Stimulated activated naive B cell treated with anti-CD40 and anti-IgM and Interleukin-4, amounts not matched to agents 10 μg/mL and 1 μg/mL and 100 μg/mL, for 72 hours (primary cell): ENCODE data around the gene LPO.

Source experiments
- ATAC-seq, 2 donors: fragments of 150-1000 bp; cut with Tn5 transposase; replicated peaks; 2 replicates each; pipeline ENCODE4 v1.10.0; 2021; ENCODE audit warnings: moderate library complexity in 1 of 2
- DNase-seq: peaks from one replicate; pipeline ENCODE4 v3.0.0; 2021
- H3K27ac Mint-ChIP-seq: one replicate; pipeline ENCODE4 v1.8.0; 2022; ENCODE audit warnings: mild to moderate bottlenecking, mixed read lengths
- H3K27me3 Mint-ChIP-seq, 2 donors: one replicate each; pipeline ENCODE4 v1.8.0; 2022; ENCODE audit warnings: mixed read lengths in 2 of 2
- H3K36me3 Mint-ChIP-seq, 2 donors: one replicate each; pipeline ENCODE4 v1.8.0; 2022; ENCODE audit warnings: mixed read lengths in 2 of 2, mild to moderate bottlenecking in 1 of 2
- H3K4me1 Mint-ChIP-seq, 2 donors: one replicate each; pipeline ENCODE4 v1.8.0; 2022; ENCODE audit warnings: mixed read lengths in 2 of 2, mild to moderate bottlenecking in 1 of 2
- H3K4me3 Mint-ChIP-seq, 2 donors: one replicate each; pipeline ENCODE4 v1.8.0; 2022; ENCODE audit warnings: mild to moderate bottlenecking in 2 of 2, mixed read lengths in 2 of 2, moderate library complexity in 1 of 2
- H3K9me3 Mint-ChIP-seq, 2 donors: one replicate each; pipeline ENCODE4 v1.8.0; 2022; ENCODE audit warnings: mixed read lengths in 2 of 2, mild to moderate bottlenecking in 1 of 2

Gene LPO

DNA sequence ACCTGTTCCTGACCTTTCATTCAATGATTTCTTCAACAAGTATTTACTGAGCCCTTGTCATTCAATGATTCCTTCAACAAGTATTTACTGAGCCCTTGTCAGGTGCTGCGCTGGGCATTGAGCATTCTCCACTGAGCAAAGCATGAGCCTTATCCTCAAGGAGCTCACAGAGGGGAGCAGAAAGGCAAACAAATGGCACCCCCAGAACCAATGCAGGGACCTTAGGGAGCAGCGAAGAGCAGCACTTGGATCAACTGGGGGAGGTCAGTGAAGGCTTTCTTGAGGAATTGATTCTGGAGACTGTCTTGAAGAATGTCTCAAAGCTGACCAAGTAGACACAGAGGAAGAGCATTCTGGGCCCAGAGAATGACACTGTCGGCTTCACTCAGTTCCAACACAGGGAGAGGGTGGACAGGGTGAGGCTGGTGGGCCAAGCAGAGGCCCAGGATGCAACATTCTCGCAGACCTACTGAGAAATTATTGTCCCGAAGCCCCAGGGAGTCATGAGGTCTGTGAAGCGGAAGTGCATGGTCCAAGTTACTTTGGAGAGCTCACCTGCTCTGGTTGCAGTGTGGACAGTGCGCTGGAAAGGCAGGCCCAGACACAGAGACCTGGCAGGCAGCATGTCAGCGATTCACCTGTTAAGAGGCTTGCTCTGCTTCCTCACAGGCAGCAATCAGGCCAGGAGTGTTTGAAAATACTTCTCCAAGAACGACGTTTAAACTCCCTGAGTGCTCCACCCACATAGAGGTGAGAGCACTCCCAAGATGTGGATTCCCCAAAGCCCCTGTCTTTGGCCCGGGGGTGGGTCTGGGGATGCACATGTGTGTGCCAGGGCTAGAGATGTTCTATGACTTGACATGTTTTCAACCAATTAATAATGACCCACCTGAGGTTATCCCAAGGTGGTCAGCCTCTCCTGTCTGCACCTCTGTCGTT, 45.6 kb downstream of the LPO start:
- H3K4me1 Mint-ChIP-seq = peaks cover 0 to 1% of the 10 kb centered on the region in 2 donors
- H3K27me3 Mint-ChIP-seq = peaks cover 17 to 27% of the 10 kb centered on the region in 2 donors

DNA sequence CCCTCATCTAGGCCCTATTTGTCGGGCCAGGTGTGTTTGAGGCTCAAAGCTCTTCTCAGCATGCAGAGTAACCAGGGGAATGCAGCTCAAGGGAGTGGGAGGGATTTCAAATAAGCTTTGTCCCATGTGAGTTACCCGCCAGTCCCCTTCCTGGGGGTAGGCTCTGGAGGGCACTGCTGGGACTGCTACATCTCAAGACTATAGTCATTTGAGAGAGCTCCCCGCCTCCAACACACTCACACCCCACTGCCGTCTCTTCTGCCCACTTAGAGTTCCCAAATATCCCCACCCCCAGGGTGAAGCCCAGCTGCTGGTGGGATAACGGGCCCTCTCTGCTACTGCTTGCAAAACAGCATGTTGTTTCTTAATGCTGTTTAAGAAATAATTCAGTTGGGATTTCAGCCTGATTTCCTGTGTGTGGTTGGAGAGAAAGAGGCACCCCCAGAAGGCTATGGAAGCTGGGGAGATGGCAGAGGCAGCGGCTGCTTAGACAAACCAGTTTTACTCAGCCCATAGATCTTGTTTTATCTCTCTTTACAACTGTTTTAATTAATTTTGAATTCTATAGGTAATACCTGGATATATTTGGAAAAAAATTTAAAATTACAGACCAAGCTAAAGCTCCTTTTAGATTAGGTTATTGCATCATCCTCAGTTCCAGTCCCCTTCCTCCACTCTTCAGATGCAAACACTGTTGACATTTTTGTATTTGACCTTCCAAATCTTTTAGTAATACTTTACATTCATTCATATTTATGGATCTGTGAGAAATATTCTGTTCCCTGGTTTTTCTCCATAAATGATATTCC, 46.4 kb downstream of the LPO start:
- H3K4me3 Mint-ChIP-seq = no peak overlapping the region
- H3K9me3 Mint-ChIP-seq = no peaks in the 10 kb centered on the region
- no peaks in the 10 kb centered on the region for H3K36me3 Mint-ChIP-seq
- no peak overlapping the region for H3K27ac Mint-ChIP-seq
- peaks cover 8 to 21% of the 10 kb centered on the region in 2 donors for H3K27me3 Mint-ChIP-seq
- DNase-seq = no peak
- no peak for ATAC-seq
- H3K4me1 Mint-ChIP-seq = peaks cover 0 to 1% of the 10 kb centered on the region in 2 donors

More for the DNA sequence above, 45.6 kb downstream of the LPO start:
- DNase-seq (no peak), ATAC-seq (no peak)
- H3K4me3 Mint-ChIP-seq = no peak overlapping the region
- no peak overlapping the region for H3K27ac Mint-ChIP-seq
- H3K9me3 Mint-ChIP-seq = no peaks in the 10 kb centered on the region
- H3K36me3 Mint-ChIP-seq = no peaks in the 10 kb centered on the region

DNA sequence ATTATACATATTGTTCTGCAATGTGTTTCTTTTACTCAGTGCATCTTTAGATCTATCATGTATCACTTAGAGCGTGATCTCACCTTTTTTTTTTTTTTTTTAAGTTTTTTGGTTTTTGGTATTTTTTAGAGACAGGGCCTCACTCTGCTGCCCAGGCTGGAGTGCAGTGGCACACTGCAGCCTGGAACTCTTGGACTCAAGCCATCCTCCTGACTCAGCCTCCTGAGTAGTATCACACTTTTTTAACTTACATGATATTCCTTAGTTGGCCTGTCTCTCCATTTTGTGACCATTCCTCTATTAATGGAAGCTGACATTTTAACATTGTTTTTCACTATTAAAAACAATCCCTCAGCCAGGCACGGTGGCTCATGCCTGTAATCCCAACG, 47.0 kb downstream of the LPO start:
- Mint-ChIP-seq H3K4me1 (peaks cover 0 to 1% of the 10 kb centered on the region in 2 donors), H3K9me3 (no peaks in the 10 kb centered on the region)

DNA sequence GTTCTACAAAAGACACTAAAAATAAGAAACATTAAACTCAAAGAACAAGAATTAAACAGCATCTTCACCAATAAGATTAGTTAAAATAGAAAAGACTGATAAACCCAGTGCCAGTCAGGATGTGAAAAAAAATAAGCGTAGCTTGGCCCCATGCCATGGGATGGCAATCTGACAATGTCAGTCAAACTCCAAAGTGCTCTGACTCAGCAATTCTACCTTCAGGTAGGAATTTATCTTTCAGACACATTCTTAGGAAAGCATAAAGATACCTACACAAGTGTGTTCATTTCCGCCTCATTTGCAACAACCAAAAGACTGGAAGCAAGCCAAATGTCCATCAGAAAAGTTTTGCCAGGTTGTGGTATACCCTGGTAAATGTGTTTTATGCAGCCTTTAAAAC, 51.5 kb downstream of the LPO start:
- Mint-ChIP-seq H3K27ac (no peak overlapping the region), H3K36me3 (no peaks in the 10 kb centered on the region), H3K4me1 (no peaks in the 10 kb centered on the region), H3K27me3 (peaks cover 5 to 8% of the 10 kb centered on the region in 2 donors), H3K9me3 (no peaks in the 10 kb centered on the region), H3K4me3 (no peak overlapping the region)
- DNase-seq (no peak), ATAC-seq (no peak)

More for the DNA sequence above, 47.0 kb downstream of the LPO start:
- Mint-ChIP-seq H3K36me3 (no peaks in the 10 kb centered on the region), H3K27ac (no peak overlapping the region), H3K4me3 (no peak overlapping the region), H3K27me3 (peaks cover 5 to 21% of the 10 kb centered on the region in 2 donors)
- ATAC-seq (no peak), DNase-seq (no peak)

DNA sequence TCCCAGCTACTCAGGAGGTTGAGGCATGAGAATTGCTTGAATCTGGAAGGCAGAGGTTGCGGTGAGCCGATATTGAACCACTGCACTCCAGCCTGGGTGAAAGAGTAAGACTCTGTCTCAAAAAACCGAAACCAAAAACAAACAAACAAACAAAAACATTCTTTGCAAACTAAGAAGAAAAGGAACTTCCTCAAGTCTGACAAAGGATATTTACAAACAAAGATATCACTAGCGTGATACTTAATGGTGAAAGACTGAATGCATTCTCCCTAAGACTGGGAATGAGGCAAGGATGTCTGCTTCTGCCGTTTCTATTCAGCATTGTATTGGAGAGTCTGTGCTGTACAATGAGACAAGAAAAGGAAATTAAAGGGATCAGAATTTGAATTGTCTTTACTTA, 52.9 kb downstream of the LPO start:
- Mint-ChIP-seq H3K27ac (no peak overlapping the region), H3K27me3 (peaks cover 5 to 8% of the 10 kb centered on the region in 2 donors), H3K4me3 (no peak overlapping the region)

DNA sequence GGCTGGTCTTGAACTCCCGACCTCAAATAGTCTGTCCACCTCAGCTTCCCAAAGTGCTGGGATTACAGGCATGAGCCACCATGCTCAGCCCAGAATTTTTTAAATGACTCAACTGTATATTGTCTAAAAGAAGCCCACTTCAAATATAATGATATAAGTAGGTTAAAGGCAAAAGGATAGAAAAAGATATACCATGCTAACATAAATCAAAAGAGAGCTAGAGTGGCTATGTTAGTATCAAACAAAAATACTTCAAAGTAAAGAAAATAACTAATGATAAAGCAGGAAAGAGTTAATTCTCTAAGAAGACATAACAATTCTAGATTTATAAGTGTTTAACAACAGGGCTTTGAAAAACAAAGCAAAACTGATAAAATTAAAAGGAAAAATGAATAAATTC, 55.6 kb downstream of the LPO start:
- Mint-ChIP-seq H3K27me3 (peaks cover 0 to 4% of the 10 kb centered on the region in 2 donors), H3K4me3 (no peak overlapping the region), H3K9me3 (no peaks in the 10 kb centered on the region), H3K27ac (no peak overlapping the region), H3K4me1 (no peaks in the 10 kb centered on the region), H3K36me3 (no peaks in the 10 kb centered on the region)
- ATAC-seq (no peak), DNase-seq (no peak)

More for the DNA sequence above, 52.9 kb downstream of the LPO start:
- Mint-ChIP-seq H3K36me3 (no peaks in the 10 kb centered on the region), H3K9me3 (no peaks in the 10 kb centered on the region), H3K4me1 (no peaks in the 10 kb centered on the region)
- DNase-seq (no peak), ATAC-seq (no peak)

DNA sequence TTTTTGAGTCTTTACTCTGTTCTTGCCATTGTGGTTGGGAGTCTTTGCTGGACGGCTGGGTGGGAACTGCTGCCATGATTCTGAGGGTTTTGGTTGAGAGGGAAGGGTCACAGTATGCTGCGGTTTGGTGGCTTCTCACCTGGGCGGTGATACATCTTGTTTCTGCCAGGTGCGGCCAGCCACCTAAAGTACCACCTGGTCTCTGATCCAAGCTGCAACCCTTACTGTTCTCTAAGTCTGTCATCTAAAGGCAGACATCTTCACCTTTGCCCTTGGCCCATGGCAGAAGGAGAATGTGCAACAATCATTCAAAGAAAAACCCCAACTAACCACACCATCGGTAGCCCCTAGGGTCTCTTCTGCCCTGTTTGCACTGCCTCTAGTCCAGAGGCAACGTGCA, 62.0 kb downstream of the LPO start:
- Mint-ChIP-seq H3K9me3 (no peaks in the 10 kb centered on the region), H3K36me3 (no peaks in the 10 kb centered on the region), H3K4me3 (no peak overlapping the region), H3K27me3 (no peaks in the 10 kb centered on the region), H3K27ac (no peak overlapping the region), H3K4me1 (peaks cover 14 to 22% of the 10 kb centered on the region in 2 donors)
- DNase-seq (no peak), ATAC-seq (no peak)

DNA sequence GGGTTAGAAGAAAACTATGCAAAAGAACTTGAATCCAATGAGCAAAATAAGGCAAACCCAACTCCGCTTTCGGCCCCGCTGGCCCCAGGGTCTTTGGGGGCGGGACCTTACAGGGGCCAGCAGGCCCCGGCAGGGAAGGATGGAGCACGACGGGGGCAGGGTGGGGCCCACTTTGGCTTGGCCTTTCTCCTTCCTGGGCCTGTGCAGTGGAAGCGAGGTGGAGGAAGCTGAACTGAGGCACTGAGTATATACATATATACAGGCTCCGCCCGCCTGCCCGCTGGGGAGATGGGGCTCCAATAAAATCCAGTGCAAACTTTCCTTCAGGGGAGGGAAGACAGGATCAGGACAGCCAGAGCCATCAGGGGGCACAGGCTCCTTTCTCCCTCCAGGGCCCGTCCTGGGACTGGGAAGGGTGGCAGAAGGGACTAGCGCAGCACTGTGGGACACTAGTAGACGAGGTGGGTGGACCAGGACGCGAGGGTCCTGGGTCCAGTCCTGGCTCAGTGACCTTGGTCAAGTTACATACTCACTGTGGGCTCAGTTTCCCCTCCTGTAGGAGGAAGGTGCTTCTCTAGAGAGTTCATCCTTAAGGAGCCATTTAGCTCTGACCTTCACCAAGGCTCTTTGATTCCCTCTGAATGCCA, 63.2 kb downstream of the LPO start:
- Mint-ChIP-seq H3K36me3 (no peaks in the 10 kb centered on the region), H3K27me3 (no peaks in the 10 kb centered on the region), H3K27ac (no peak overlapping the region), H3K4me1 (peaks cover 14 to 22% of the 10 kb centered on the region in 2 donors), H3K9me3 (no peaks in the 10 kb centered on the region), H3K4me3 (no peak overlapping the region)
- ATAC-seq = no peak
- no peak for DNase-seq

DNA sequence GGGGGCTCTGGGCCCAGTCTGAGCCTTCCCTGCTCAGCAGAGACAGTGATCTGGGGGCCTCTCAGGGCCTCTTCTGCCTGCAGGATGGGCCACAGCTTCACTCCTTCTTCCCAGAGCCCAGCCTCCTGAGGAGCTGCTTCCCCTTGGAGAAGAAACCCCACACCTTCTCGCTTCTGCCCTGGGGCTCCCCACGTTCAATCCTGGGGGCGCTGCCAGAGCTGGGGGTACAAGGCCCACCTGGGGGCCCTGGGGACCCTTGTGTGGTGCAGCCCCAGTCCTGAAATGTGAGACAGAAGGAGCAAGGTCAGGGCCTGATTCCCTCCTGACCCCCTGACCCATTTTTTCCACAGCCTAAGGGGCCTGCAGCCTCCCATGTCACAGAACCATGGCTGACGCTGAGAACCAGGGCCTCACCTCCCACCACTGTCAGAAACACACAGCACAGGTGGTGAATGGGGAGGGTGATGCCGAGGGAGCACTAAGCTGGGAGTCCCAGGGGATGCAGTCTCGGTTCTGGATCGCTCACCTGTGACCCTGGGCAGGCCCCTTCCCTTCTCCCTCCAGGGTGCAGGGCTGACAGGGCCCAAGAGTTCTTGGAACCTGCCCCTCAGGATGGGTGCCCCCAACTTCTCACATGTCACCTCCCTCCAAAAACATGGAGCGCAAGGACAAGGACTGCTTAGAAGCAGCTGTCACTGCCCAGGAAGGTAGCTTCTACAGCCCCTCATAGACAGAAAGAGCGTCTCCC, 64.0 kb downstream of the LPO start:
- H3K9me3 Mint-ChIP-seq = no peaks in the 10 kb centered on the region
- no peak overlapping the region for H3K4me3 Mint-ChIP-seq
- no peaks in the 10 kb centered on the region for H3K36me3 Mint-ChIP-seq
- peaks cover 14 to 22% of the 10 kb centered on the region in 2 donors for H3K4me1 Mint-ChIP-seq
- no peaks in the 10 kb centered on the region for H3K27me3 Mint-ChIP-seq
- ATAC-seq = no peak
- no peak overlapping the region for H3K27ac Mint-ChIP-seq
- no peak for DNase-seq

DNA sequence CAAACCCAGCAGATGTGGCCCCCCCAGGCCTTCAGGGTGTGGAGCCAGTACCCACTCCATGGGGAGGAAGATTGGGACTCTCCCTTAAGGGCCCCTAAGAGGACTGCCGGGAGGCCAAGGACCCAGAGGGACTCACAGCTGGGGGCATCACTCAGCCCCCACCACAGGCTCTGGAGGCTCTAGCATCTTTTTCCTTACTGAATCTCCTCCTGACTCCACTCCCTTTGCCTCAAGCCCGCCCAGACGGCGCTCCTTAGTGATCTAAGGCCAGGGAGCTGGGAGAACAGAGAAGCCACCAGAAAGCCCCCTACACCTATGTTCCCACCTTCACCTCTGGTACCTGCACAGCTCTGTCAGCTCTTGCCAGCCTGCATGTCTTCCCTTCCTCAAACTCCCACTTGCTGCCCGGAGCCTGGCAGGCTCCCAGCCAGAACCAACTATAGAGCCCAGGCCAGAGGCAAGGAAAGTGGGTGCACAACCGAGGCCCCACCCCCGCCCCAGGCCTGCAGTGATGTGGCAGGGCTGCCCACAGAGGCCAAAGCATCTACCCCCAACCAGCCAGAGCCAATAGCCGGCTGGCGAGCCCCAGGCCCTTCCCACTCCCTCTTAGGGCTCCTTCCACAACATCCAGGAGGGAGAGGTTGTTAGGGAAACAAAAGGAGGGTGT, 64.7 kb downstream of the LPO start:
- DNase-seq (no peak), ATAC-seq (no peak)
- H3K36me3 Mint-ChIP-seq = no peaks in the 10 kb centered on the region
- H3K4me1 Mint-ChIP-seq = peaks cover 14 to 22% of the 10 kb centered on the region in 2 donors
- no peaks in the 10 kb centered on the region for H3K27me3 Mint-ChIP-seq
- no peaks in the 10 kb centered on the region for H3K9me3 Mint-ChIP-seq
- H3K27ac Mint-ChIP-seq = peak overlapping the region; percentile 6
- no peak overlapping the region for H3K4me3 Mint-ChIP-seq

DNA sequence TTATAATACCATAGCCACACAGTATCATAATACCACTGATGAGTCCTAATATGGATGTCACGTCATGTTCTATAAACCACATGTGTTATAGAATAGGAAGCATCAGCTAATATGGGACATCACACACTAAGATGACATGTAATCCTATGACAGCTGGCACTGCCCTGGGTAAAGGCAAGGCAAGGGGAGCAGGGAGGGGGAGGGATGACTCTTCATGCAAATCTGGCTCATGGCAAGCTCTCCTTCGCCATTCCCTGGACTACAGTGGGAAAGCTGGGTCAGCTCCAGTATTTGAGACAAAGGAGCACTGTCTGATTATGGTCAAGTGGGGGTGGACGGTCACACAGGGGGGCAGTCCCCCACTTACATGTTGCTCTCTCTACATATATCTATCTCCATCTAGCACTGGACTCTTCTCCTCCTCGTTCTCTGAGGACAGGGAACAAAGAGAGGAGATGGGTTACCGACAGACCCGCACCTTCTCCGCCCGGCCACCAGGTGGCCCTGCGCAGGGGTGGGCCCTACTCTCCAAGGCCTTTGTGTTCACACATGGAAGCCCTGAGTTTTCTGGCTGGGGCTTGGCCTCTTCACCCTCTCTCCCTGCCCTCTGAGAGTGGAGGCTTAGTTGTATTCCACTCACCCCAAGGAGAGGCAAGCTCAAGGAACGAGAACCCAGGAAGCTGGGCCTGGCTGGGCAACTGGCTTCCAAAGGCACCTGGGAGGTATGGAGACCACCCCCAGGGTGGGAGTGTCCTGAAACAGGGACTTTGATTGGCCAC, 65.8 kb downstream of the LPO start:
- Mint-ChIP-seq H3K27ac (no peak overlapping the region), H3K9me3 (no peaks in the 10 kb centered on the region), H3K4me1 (peaks cover 14 to 22% of the 10 kb centered on the region in 2 donors), H3K36me3 (no peaks in the 10 kb centered on the region), H3K27me3 (no peaks in the 10 kb centered on the region), H3K4me3 (no peak overlapping the region)
- DNase-seq = peak; percentile 45
- ATAC-seq = peak; percentile 91 to 93

DNA sequence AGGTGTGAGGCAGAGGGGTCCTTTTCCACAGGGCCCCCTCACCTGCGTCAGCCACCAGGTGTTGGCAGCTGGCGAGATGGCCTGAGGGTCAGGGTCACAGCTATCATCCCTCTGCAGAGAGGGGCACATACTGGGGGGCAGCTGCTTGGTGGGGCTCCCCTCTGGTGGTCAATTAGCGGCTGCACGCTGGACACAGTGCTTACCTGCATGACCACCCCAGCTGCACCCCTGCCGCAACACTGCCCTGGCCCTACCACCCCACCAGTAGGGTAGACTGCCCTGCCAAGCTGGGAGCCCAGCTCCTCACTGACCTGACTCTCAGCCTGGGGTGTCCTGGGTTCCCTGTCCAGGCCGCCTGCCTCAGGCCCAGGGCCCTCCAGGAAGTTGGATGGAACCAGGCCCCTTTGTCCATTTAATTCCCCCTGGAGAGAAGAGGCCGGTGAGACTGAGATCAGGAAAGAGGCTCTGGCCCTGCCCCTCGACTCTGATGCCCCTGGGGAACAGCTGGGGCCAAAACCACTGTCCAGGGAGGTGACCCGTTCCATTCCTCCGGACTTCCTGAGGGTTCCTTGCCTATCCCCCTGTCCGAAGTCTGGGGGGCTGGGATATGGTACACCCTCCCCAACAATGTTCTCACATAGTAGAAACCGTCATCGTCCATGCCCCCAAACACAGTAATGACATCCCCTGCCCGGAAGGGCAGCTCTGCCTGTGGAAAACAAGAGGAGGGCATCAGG, 66.5 kb downstream of the LPO start:
- no peak for ATAC-seq
- no peaks in the 10 kb centered on the region for H3K36me3 Mint-ChIP-seq
- H3K9me3 Mint-ChIP-seq = no peaks in the 10 kb centered on the region
- peaks cover 14 to 22% of the 10 kb centered on the region in 2 donors for H3K4me1 Mint-ChIP-seq
- no peak overlapping the region for H3K27ac Mint-ChIP-seq
- H3K4me3 Mint-ChIP-seq = no peak overlapping the region
- no peak for DNase-seq
- H3K27me3 Mint-ChIP-seq = no peaks in the 10 kb centered on the region
